B cell (primary cell): Measurements from ENCODE around the gene FUT3.

Experiments
- EZH2 ChIP-seq: IDR thresholded peaks from 2 replicates; pipeline ENCODE4 v1.6.1; 2012; ENCODE audit warnings: borderline replicate concordance, low read depth, mild to moderate bottlenecking, moderate library complexity, low read length; ENCODE audit not compliant: insufficient read depth, poor library complexity, severe bottlenecking
- TF ChIP-seq, protein P1 (sequence below): fragments of 200-600 bp; IDR thresholded peaks from one replicate; pipeline ENCODE4 v1.8.0; 2022; ENCODE audit warnings: antibody characterized with exemption, mild to moderate bottlenecking

DNA sequence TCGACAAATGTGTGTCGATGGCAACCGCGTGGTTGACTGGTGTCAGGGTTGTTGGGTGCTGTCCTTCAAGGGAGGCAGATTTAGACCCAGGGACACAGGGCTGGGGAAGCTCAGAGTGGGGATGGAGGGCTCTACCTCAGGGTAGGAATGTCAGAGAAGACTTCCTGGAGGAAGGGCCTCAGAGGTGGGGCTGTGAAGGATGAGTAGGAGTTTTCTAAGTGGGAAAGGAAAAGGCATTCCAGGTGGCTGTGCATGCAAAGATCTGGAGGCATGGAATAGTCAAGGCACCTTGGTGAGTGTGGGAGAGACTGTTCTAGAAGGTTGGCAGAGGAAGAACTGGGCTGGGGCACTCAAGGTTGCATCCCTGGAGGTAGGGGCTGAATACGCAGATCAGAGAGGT, 44.3 kb downstream of the FUT3 start:
- TF ChIP-seq, protein P1, sequence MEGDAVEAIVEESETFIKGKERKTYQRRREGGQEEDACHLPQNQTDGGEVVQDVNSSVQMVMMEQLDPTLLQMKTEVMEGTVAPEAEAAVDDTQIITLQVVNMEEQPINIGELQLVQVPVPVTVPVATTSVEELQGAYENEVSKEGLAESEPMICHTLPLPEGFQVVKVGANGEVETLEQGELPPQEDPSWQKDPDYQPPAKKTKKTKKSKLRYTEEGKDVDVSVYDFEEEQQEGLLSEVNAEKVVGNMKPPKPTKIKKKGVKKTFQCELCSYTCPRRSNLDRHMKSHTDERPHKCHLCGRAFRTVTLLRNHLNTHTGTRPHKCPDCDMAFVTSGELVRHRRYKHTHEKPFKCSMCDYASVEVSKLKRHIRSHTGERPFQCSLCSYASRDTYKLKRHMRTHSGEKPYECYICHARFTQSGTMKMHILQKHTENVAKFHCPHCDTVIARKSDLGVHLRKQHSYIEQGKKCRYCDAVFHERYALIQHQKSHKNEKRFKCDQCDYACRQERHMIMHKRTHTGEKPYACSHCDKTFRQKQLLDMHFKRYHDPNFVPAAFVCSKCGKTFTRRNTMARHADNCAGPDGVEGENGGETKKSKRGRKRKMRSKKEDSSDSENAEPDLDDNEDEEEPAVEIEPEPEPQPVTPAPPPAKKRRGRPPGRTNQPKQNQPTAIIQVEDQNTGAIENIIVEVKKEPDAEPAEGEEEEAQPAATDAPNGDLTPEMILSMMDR, result no peak
- TF ChIP-seq EZH2, result no peak
